Measurements from ENCODE around the gene CNTROB.

Gene CNTROB

GRCh38 chr17:7931709-7932482 is at the start of gene CNTROB, which contains the start of gene TRAPPC1 (continued):
- no peak for TF ChIP-seq ZNF677 (tag by site-specific recombination; IDR thresholded peaks at IDR 0.05)
- peak; percentile 53; the same call in 1 of the 2 replicates for TF ChIP-seq ZNF24 (tag by site-specific recombination; IDR thresholded peaks at IDR 0.05)
- TF ChIP-seq ZNF670 (tag by site-specific recombination; IDR thresholded peaks at IDR 0.05; ENCODE audit: low read depth), result no peak
- TF ChIP-seq ZNF138 (tag by site-specific recombination; IDR thresholded peaks at IDR 0.05; ENCODE audit: borderline replicate concordance), result no peak
- TF ChIP-seq ZNF692 (tag by site-specific recombination; IDR thresholded peaks at IDR 0.05), result peak; percentile 72
- peak; percentile 75 for TF ChIP-seq MZF1 (tag by site-specific recombination; IDR thresholded peaks at IDR 0.05; ENCODE audit: borderline replicate concordance)
- TF ChIP-seq, protein P1, sequence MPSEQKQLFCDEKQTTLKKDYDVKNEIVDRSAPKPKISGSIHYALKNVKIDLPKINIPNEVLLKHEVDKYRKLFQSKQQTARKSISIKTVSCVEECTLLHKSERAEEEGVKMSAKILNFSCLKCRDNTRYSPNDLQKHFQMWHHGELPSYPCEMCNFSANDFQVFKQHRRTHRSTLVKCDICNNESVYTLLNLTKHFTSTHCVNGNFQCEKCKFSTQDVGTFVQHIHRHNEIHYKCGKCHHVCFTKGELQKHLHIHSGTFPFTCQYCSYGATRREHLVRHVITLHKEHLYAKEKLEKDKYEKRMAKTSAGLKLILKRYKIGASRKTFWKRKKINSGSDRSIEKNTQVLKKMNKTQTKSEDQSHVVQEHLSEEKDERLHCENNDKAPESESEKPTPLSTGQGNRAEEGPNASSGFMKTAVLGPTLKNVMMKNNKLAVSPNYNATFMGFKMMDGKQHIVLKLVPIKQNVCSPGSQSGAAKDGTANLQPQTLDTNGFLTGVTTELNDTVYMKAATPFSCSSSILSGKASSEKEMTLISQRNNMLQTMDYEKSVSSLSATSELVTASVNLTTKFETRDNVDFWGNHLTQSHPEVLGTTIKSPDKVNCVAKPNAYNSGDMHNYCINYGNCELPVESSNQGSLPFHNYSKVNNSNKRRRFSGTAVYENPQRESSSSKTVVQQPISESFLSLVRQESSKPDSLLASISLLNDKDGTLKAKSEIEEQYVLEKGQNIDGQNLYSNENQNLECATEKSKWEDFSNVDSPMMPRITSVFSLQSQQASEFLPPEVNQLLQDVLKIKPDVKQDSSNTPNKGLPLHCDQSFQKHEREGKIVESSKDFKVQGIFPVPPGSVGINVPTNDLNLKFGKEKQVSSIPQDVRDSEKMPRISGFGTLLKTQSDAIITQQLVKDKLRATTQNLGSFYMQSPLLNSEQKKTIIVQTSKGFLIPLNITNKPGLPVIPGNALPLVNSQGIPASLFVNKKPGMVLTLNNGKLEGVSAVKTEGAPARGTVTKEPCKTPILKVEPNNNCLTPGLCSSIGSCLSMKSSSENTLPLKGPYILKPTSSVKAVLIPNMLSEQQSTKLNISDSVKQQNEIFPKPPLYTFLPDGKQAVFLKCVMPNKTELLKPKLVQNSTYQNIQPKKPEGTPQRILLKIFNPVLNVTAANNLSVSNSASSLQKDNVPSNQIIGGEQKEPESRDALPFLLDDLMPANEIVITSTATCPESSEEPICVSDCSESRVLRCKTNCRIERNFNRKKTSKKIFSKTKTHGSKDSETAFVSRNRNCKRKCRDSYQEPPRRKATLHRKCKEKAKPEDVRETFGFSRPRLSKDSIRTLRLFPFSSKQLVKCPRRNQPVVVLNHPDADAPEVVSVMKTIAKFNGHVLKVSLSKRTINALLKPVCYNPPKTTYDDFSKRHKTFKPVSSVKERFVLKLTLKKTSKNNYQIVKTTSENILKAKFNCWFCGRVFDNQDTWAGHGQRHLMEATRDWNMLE (tag by site-specific recombination; conservative IDR thresholded peaks at IDR 0.05; ENCODE audit: low read depth), result peak; percentile 73
- TF ChIP-seq ZIC2 (tag by site-specific recombination; IDR thresholded peaks at IDR 0.05), result peak; percentile 62
- TF ChIP-seq PRDM4 (tag by site-specific recombination; IDR thresholded peaks at IDR 0.05), result peak; percentile 72
- peak; percentile 76; the same call in 1 of the 2 replicates for TF ChIP-seq ZNF76 (tag by site-specific recombination; IDR thresholded peaks at IDR 0.05; ENCODE audit: borderline replicate concordance, low read depth)
- no peak for TF ChIP-seq ZNF549 (tag by site-specific recombination; IDR thresholded peaks at IDR 0.05)
- TF ChIP-seq PRDM6 (tag by site-specific recombination; IDR thresholded peaks at IDR 0.05), result no peak; the same call in 1 of the 2 replicates
- no peak for TF ChIP-seq ZNF544 (tag by site-specific recombination; IDR thresholded peaks at IDR 0.05)
- no peak for TF ChIP-seq SCRT2 (tag by site-specific recombination; IDR thresholded peaks at IDR 0.05)
- peak; percentile 89; the same call in 1 of the 2 replicates for TF ChIP-seq BCL11A (tag by site-specific recombination; IDR thresholded peaks at IDR 0.05; ENCODE audit: low read depth)
- no peak for TF ChIP-seq ZNF600 (tag by site-specific recombination; IDR thresholded peaks at IDR 0.05)
- 0 out of 2 replicates have a peak, but pooled peaks have one; percentile 8 for TF ChIP-seq ZNF292 (tag by site-specific recombination; IDR thresholded peaks at IDR 0.05; ENCODE audit: borderline replicate concordance, low read depth)
- TF ChIP-seq ZNF596 (tag by site-specific recombination; IDR thresholded peaks at IDR 0.05), result no peak
- no peak for TF ChIP-seq ZNF426 (tag by site-specific recombination; IDR thresholded peaks at IDR 0.05)
- TF ChIP-seq ZNF121 (tag by site-specific recombination; IDR thresholded peaks at IDR 0.05), result no peak
- TF ChIP-seq ZNF830 (tag by site-specific recombination; IDR thresholded peaks at IDR 0.05; ENCODE audit: low read depth), result no peak
- TF ChIP-seq, protein P2, sequence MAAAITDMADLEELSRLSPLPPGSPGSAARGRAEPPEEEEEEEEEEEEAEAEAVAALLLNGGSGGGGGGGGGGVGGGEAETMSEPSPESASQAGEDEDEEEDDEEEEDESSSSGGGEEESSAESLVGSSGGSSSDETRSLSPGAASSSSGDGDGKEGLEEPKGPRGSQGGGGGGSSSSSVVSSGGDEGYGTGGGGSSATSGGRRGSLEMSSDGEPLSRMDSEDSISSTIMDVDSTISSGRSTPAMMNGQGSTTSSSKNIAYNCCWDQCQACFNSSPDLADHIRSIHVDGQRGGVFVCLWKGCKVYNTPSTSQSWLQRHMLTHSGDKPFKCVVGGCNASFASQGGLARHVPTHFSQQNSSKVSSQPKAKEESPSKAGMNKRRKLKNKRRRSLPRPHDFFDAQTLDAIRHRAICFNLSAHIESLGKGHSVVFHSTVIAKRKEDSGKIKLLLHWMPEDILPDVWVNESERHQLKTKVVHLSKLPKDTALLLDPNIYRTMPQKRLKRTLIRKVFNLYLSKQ (tag by site-specific recombination; IDR thresholded peaks at IDR 0.05; ENCODE audit: borderline replicate concordance), result no peak
- peak; percentile 81; the same call in 1 of the 2 replicates for TF ChIP-seq ZNF639 (tag by site-specific recombination; IDR thresholded peaks at IDR 0.05)
- peak; percentile 33 for TF ChIP-seq ZNF2 (tag by site-specific recombination; IDR thresholded peaks at IDR 0.05)
- no peak for TF ChIP-seq ZNF654 (tag by site-specific recombination; IDR thresholded peaks at IDR 0.05; ENCODE audit: low read depth)

Data from HEK293 (cell line).